Measurements from ENCODE around the gene GPR171. TPM values are rescaled to one million over a fixed set of nuclear protein-coding genes. Genes with fewer than 3 reads are reported as not detected.
"Not testable (repeated sequence)": the region's sequence is repeated elsewhere in the genome, so short reads cannot be mapped to it uniquely, and the experiment has no call there.

The GPR171 gene
- total RNA-seq, result 100 to 1,000 TPM; 144 to 181 TPM

- ChIA-PET CTCF (interaction anchor here (1.1 to 3.2 kb wide), 9 partner anchors 10 to 67 kb away, joined by 3 to 11 read pairs (median 5); no protein-coding TSS in a partner anchor), POLR2A (interaction anchor here (0.6 kb wide), 1 partner anchor 22 kb away, joined by 6 read pairs; no protein-coding TSS in a partner anchor)
- Mint-ChIP-seq H3K4me1 (peaks cover 69% of the 10 kb centered on the region), H3K4me3 (peak within 1 kb of the TSS; percentile 88), H3K27me3 (no peaks in the 10 kb centered on the region), H3K36me3 (ENCODE audit: low read depth) (peaks cover 49% of the 10 kb centered on the region), H3K9me3 (peaks cover 8% of the 10 kb centered on the region), H3K27ac (peak within 1 kb of the TSS; percentile 94)
- peak; percentile 83 for DNase-seq
These were observed at the start of gene GPR171 for GRCh38 chr3:151203051-151203420. Gene GPR171 (minus strand): TSS chr3:151203216. CDS start chr3:151199386, 3,830 bp downstream.

GRCh38 chr3:151248772-151249337 is 45.8 kb upstream of the GPR171 start:
- no peak for DNase-seq
- no peaks in the 10 kb centered on the region for H3K9me3 Mint-ChIP-seq
- ChIA-PET CTCF (no interaction called here), POLR2A (no interaction called here)
- H3K36me3 Mint-ChIP-seq (ENCODE audit: low read depth), result no peaks in the 10 kb centered on the region
- H3K27me3 Mint-ChIP-seq, result peaks cover 24% of the 10 kb centered on the region
- no peak overlapping the region for H3K4me3 Mint-ChIP-seq
- H3K4me1 Mint-ChIP-seq, result peaks cover 2% of the 10 kb centered on the region
- H3K27ac Mint-ChIP-seq, result no peak overlapping the region

GRCh38 chr3:151242006-151242405 is 39.0 kb upstream of the GPR171 start:
- H3K27ac Mint-ChIP-seq; H3K4me1 Mint-ChIP-seq; CTCF ChIA-PET; H3K9me3 Mint-ChIP-seq; H3K27me3 Mint-ChIP-seq; H3K4me3 Mint-ChIP-seq; DNase-seq; H3K36me3 Mint-ChIP-seq (ENCODE audit: low read depth); POLR2A ChIA-PET: not testable (repeated sequence)

DNA sequence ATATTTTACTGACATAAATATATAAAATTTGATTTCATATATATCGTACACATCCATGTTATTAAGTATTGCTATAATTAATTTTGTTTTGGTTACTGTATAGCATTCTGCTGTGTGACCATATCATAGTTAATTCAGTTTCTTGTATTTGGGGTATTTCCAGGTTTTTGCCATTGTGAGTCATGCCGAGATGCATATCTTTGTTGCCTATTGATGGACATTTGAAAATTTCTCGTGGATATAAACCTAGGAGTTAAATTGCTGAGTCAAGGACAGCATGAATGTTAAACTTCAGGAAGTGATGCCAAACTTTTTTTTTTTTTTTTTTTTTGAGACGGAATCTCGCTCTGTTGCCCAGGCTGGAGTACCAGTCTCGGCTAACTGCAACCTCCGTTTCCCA is 33.7 kb upstream of the GPR171 start:
- Mint-ChIP-seq H3K36me3 (ENCODE audit: low read depth) (peaks cover 3% of the 10 kb centered on the region), H3K27me3 (no peaks in the 10 kb centered on the region), H3K4me1 (no peaks in the 10 kb centered on the region), H3K27ac (no peak overlapping the region), H3K4me3 (no peak overlapping the region), H3K9me3 (no peaks in the 10 kb centered on the region)
- ChIA-PET CTCF (no interaction called here), POLR2A (no interaction called here)
- no peak for DNase-seq

DNA sequence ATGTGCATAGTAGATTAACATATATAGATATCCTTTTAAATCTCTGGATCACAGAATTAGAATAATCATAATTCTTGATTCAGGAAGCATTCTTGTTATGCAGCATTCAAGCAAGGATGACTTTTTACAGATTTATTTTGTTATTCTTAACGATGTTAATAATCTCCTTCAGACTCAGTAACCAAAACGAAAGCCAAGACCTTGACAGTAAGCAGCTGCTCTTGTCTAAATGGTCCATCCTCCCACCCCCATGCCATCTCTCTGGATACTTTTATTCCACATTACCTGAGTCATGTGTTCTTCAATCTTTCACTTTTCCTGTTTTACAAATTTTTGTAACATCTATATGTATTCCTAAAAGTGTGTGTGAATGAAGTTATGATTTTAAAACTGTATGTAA is 33.3 kb upstream of the GPR171 start:
- CTCF ChIA-PET, result interaction anchor here (1.3 to 1.4 kb wide), 2 partner anchors 9 to 56 kb away, joined by 4 read pairs; no protein-coding TSS in a partner anchor
- POLR2A ChIA-PET, result no interaction called here
- no peaks in the 10 kb centered on the region for H3K27me3 Mint-ChIP-seq
- no peaks in the 10 kb centered on the region for H3K36me3 Mint-ChIP-seq (ENCODE audit: low read depth)
- H3K9me3 Mint-ChIP-seq, result no peaks in the 10 kb centered on the region
- H3K4me3 Mint-ChIP-seq, result no peak overlapping the region
- no peak overlapping the region for H3K27ac Mint-ChIP-seq
- H3K4me1 Mint-ChIP-seq, result peaks cover 2% of the 10 kb centered on the region
- no peak for DNase-seq

- Mint-ChIP-seq H3K9me3 (no peaks in the 10 kb centered on the region), H3K27me3 (no peaks in the 10 kb centered on the region), H3K4me1 (peaks cover 14% of the 10 kb centered on the region), H3K27ac (no peak overlapping the region), H3K36me3 (ENCODE audit: low read depth) (no peaks in the 10 kb centered on the region), H3K4me3 (no peak overlapping the region)
- no peak for DNase-seq
- ChIA-PET POLR2A (no interaction called here), CTCF (interaction anchor here (0.7 to 4.1 kb wide), 2 partner anchors 24 to 45 kb away, joined by 4 to 11 read pairs; partner anchors contain the start of gene P2RY14)
These were observed 31.8 kb upstream of the GPR171 start for GRCh38 chr3:151234825-151235224.

DNA sequence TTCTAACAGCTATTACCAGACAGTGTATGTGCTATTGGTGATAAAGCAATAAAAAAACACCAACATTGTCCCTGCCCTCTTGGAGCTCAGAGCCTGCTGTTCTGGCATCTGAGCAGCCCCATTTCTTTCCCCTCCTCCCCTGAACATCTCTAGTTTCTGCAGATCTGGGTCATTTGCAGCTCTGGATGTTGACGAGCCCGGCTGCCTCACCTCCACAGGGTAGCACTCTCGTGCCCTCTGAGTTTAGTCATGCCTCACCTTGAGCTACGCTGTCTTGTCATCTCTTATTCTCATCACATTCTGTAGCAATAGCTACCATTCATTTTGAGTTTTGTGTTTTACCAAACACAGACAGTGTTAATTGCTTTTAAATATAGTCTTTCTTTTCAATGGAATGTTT is 30.0 kb upstream of the GPR171 start:
- Mint-ChIP-seq H3K4me1 (peaks cover 25% of the 10 kb centered on the region), H3K27ac (no peak overlapping the region), H3K27me3 (no peaks in the 10 kb centered on the region), H3K9me3 (no peaks in the 10 kb centered on the region), H3K36me3 (ENCODE audit: low read depth) (no peaks in the 10 kb centered on the region), H3K4me3 (no peak overlapping the region)
- CTCF ChIA-PET, result interaction anchor here (1.0 to 4.1 kb wide), 2 partner anchors 47 to 95 kb away, joined by 3 to 11 read pairs; partner anchors contain the start of gene P2RY14
- DNase-seq, result no peak
- POLR2A ChIA-PET, result no interaction called here

DNA sequence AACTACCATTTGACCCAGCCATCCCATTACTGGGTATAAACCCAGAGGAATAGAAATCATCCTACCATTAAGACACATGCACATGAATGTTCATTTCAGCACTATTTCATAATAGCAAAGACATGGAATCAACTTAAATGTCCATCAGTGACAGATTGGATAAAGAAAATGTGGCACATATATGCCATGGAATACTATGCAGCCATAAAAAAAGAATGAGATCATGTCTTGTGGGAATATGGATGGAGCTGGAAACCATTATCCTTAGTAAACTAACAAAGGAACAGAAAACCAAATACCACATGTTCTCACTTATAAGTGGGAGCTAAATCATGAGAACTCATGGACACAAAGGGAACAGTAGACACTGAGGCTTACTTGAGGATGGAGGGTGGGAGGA is 29.4 kb upstream of the GPR171 start:
- H3K4me3 Mint-ChIP-seq; POLR2A ChIA-PET; DNase-seq; H3K36me3 Mint-ChIP-seq (ENCODE audit: low read depth); H3K27ac Mint-ChIP-seq; H3K27me3 Mint-ChIP-seq; H3K9me3 Mint-ChIP-seq: not testable (repeated sequence)
- H3K4me1 Mint-ChIP-seq, result peaks cover 31% of the 10 kb centered on the region
- CTCF ChIA-PET, result interaction anchor here (1.0 to 4.1 kb wide), 2 partner anchors 47 to 96 kb away, joined by 3 to 11 read pairs; partner anchors contain the start of gene P2RY14

DNA sequence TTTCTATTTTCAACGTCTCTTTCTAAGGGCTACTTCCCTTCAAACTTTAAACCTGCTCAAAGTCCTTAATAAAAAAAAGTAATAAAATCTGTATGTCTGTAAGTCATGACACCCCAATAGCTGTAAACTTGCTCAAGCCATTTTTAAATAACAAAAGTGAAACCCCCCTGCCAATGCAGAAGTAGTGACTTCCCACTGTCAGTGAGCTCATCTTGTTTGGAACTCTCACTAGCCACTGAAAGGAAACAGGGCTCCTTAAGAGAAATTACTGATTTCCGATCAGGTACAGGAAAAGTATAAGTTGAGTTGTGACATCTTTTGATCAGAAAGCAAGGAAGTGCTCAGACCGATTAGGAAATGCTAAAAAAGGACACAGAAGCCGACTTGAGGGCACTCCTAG is 27.6 kb upstream of the GPR171 start:
- Mint-ChIP-seq H3K4me3 (no peak overlapping the region), H3K36me3 (ENCODE audit: low read depth) (no peaks in the 10 kb centered on the region), H3K4me1 (peaks cover 48% of the 10 kb centered on the region), H3K27me3 (no peaks in the 10 kb centered on the region), H3K9me3 (no peaks in the 10 kb centered on the region), H3K27ac (peak overlapping the region; percentile 9)
- DNase-seq, result peak; percentile 21
- ChIA-PET POLR2A (no interaction called here), CTCF (interaction anchor here (0.6 to 4.1 kb wide), 7 partner anchors 13 to 97 kb away, joined by 3 to 12 read pairs (median 4); partner anchors contain the start of genes GPR171 and P2RY14)

DNA sequence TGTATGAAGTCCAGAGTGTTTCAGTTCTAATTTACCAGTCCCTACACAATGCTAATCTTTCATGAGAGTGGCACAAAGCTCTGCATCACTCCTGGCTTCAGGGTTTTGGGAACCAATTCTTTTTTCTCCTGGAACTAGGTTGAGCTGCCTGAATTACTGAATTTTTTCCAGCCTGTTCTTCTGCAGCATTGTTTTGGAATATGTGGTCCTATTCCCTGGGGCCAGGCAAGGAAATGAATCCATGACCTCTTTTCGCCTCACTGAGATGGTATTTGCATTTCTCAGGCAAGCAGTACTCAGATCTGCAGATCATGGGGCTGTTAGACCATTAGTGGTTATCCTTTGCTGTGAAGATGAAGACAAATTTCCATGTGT is 25.6 kb upstream of the GPR171 start:
- ChIA-PET POLR2A (no interaction called here), CTCF (interaction anchor here (0.5 to 5.7 kb wide), 17 partner anchors 10 to 140 kb away, joined by 3 to 55 read pairs (median 4); partner anchors contain the start of gene P2RY14)
- Mint-ChIP-seq H3K27ac (peak overlapping the region; percentile 79), H3K27me3 (no peaks in the 10 kb centered on the region), H3K9me3 (no peaks in the 10 kb centered on the region), H3K4me1 (peaks cover 59% of the 10 kb centered on the region), H3K4me3 (no peak overlapping the region), H3K36me3 (ENCODE audit: low read depth) (no peaks in the 10 kb centered on the region)
- DNase-seq, result no peak

DNA sequence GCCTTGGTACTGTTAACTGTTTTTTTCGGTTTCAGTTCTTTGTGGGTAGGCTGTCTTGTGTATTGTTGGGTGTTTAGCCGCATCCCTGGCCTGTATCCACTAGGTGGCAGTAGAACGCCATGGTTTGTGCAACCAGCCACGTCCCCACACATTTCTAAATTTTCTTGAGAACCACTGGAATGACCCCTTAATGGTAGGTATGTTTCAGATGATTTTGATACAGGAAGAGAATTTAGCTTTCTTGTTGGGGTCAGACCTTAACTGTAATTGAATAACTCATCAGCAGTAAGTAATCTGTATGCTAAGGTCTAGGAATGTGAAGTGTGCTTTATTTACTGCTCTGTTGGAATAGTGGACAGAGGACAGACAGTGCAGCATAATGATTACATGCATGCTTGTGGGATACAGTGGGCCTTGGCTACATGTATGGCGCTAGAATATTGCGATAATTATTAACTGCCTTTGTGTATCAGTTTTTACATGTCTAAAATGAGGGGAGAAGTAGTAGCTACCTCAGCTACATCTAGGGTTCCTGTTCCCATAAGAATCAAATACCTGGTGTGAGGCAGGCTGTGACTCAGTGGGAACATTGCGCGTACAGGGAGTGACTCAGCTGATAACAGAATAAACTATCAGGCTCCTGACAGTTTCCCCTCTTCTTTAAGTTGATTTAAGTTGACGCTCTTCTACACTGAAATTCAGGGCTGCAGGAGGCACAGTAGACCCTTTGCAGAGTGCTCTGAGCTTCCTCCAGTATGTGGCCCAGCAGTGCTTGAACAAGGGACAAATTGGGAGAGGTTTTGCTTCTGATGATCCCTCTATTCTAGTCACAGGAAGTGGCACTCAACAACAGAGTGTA is 25.0 kb upstream of the GPR171 start:
- Mint-ChIP-seq H3K9me3 (no peaks in the 10 kb centered on the region), H3K27ac (peak overlapping the region; percentile 79), H3K4me3 (peak overlapping the region; percentile 2), H3K4me1 (peaks cover 59% of the 10 kb centered on the region), H3K27me3 (no peaks in the 10 kb centered on the region), H3K36me3 (ENCODE audit: low read depth) (no peaks in the 10 kb centered on the region)
- peak; percentile 88 for DNase-seq
- ChIA-PET CTCF (interaction anchor here (0.6 to 5.7 kb wide), 19 partner anchors 8 to 139 kb away, joined by 3 to 55 read pairs (median 4); partner anchors contain the start of gene P2RY14), POLR2A (no interaction called here)

DNA sequence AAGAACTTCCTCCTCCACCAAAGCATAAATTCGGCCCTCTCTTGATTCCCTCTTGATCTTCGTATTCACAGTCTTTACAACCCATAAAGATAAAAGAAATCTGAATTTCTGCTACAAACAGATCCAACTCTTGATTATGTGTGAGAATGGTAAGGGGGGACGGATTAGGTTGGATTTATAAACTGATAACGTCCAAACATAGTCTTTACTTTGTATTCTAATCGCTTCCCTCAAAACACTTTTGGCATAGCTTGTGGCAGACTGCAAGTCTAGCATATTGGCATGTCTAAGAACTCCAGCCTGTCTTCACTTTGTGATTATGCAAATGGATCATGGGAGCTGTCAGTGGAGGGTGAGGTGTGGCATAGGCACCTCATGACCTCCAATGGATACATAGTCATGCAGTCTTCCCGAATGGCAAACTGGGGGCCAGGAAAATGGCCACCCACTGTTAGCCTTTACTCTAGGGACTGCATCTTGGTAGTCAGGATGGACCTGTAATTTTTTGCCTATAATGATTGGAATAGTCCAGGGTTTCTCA is 24.3 kb upstream of the GPR171 start:
- peak overlapping the region; percentile 79 for H3K27ac Mint-ChIP-seq
- ChIA-PET POLR2A (no interaction called here), CTCF (interaction anchor here (0.6 to 5.7 kb wide), 13 partner anchors 8 to 71 kb away, joined by 3 to 55 read pairs (median 5); partner anchors contain the start of gene P2RY14)
- no peak for DNase-seq
- H3K27me3 Mint-ChIP-seq, result no peaks in the 10 kb centered on the region
- H3K4me1 Mint-ChIP-seq, result peaks cover 59% of the 10 kb centered on the region
- H3K36me3 Mint-ChIP-seq (ENCODE audit: low read depth), result peaks cover 7% of the 10 kb centered on the region
- H3K9me3 Mint-ChIP-seq, result peaks cover 6% of the 10 kb centered on the region
- peak overlapping the region; percentile 2 for H3K4me3 Mint-ChIP-seq

DNA sequence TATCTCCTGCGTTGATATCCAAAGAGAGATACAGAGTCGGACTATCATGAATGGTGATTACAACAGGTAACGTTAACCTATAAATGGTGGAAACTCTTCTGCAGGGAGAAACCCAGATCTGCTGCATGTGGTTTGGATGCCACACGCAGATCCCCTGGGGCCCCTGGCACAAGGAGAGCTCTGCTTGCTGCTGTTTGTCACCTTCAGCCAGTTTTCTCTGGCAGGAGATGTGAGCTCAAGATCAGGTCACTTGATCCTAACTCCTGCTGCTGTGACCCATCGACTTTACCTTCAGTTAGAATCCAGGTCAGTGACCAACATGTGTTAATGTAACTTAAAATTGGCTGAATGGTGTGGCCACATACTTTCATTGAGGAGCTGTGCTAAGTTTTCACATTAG is 23.8 kb upstream of the GPR171 start:
- peak overlapping the region; percentile 79 for H3K27ac Mint-ChIP-seq
- peaks cover 11% of the 10 kb centered on the region for H3K9me3 Mint-ChIP-seq
- H3K4me3 Mint-ChIP-seq, result no peak overlapping the region
- CTCF ChIA-PET, result interaction anchor here (0.6 to 5.7 kb wide), 11 partner anchors 9 to 71 kb away, joined by 3 to 55 read pairs (median 6); partner anchors contain the start of gene P2RY14
- peaks cover 12% of the 10 kb centered on the region for H3K36me3 Mint-ChIP-seq (ENCODE audit: low read depth)
- no peak for DNase-seq
- peaks cover 59% of the 10 kb centered on the region for H3K4me1 Mint-ChIP-seq
- H3K27me3 Mint-ChIP-seq, result no peaks in the 10 kb centered on the region
- POLR2A ChIA-PET, result no interaction called here
